Testis (tissue), 2 donors: ENCODE results near the gene CSNK2A2.

ENCODE experiments used
- POLR2A ChIP-seq: fragments of 450-650 bp; IDR thresholded peaks from one replicate; pipeline ENCODE4 v1.6.1; 2017; ENCODE audit warnings: antibody characterized with exemption, mild to moderate bottlenecking, moderate library complexity
- TF ChIP-seq, protein P1 (sequence below), 3 experiments: fragments of 450-650 bp in 2 of 3; fragments of 200-600 bp in 1 of 3; sonication (generic) in 1 of 3; IDR thresholded peaks; one replicate each; pipeline ENCODE4 v1.5.1; 2016 to 2019; ENCODE audit warnings: antibody characterized with exemption in 3 of 3, mild to moderate bottlenecking in 2 of 3, moderate library complexity in 1 of 3

DNA sequence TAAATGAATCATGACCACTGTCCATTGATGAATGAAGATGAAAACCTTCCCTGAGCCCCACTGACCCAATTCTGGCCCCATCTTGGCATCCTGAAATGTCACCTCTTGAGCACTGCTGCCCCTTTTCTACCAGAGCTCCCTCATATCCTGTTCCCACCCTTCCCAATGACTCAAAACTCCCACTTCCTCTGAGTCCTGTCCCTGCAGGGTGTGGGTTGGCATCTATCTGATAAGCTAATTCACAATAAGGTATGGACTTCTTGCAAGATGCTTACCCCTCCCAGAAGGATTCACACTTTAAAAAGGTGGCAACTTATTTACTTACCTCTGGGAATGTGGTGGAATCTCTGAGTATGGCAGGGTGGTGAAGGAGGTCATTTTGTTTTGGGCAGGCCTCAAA is 13.3 kb upstream of the CSNK2A2 start:
- TF ChIP-seq, protein P1, sequence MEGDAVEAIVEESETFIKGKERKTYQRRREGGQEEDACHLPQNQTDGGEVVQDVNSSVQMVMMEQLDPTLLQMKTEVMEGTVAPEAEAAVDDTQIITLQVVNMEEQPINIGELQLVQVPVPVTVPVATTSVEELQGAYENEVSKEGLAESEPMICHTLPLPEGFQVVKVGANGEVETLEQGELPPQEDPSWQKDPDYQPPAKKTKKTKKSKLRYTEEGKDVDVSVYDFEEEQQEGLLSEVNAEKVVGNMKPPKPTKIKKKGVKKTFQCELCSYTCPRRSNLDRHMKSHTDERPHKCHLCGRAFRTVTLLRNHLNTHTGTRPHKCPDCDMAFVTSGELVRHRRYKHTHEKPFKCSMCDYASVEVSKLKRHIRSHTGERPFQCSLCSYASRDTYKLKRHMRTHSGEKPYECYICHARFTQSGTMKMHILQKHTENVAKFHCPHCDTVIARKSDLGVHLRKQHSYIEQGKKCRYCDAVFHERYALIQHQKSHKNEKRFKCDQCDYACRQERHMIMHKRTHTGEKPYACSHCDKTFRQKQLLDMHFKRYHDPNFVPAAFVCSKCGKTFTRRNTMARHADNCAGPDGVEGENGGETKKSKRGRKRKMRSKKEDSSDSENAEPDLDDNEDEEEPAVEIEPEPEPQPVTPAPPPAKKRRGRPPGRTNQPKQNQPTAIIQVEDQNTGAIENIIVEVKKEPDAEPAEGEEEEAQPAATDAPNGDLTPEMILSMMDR (IDR thresholded peaks at IDR 0.05): no peak
- no peak for TF ChIP-seq POLR2A
